HG03575 (cell line): ENCODE results near the gene RGS2.

Experiments used
- ATAC-seq: cut with Tn5 transposase; IDR thresholded peaks from one replicate; pipeline ENCODE4 v1.9.1; 2021; ENCODE audit not compliant: unreplicated experiment, insufficient number of reproducible peaks, low FRiP score; ENCODE audit errors: extremely low read depth

Gene RGS2

DNA sequence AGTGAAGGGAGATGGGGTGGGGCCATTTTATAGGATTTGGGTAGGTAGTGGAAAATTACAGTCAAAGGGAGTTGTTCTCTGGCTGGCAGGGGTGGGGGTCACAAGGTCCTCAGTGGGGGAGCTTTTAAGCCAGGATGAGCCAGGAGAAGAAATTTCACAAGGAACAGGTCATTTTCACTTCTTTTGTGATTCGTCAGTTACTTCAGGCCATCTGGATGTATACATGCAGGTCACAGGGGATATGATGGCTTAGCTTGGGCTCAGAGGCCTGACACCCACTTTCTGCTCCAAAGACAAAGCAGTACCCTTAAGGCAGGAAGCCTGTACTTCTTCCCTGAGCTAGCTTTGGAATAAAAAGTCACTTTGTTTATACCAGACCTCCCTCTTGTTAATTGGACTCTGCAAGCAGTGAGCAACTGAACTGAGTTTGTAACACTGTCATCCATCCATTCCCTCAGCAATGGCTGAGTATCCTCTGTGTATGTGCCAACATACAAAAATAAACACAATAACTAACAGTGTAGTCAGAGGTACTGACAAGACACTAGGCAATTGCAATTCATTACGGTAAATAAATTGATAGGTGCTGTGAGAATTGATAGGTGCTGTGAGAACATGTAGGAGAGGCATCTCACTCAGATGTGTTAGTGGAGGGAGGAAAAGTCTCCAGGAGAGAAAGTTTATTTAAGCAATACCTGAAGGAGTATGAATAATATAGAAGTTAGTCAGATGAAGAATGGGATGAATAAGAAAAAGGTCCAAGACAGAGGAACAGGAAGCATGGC lies 14.7 kb upstream of the RGS2 start:
- ATAC-seq: no peak

DNA sequence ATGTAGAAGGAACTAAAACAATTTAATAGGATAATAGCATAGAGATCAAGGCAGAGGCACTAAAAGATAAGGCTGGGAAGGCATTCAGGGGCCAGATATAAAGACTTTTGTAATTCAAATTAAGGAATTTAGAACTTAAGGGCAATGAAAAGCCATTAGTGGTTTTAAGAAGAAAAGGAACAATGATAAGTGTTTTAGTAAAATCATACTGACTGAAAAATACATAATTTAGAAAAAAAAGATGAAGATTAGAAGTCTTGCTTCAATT lies 14.1 kb upstream of the RGS2 start:
- no peak for ATAC-seq

DNA sequence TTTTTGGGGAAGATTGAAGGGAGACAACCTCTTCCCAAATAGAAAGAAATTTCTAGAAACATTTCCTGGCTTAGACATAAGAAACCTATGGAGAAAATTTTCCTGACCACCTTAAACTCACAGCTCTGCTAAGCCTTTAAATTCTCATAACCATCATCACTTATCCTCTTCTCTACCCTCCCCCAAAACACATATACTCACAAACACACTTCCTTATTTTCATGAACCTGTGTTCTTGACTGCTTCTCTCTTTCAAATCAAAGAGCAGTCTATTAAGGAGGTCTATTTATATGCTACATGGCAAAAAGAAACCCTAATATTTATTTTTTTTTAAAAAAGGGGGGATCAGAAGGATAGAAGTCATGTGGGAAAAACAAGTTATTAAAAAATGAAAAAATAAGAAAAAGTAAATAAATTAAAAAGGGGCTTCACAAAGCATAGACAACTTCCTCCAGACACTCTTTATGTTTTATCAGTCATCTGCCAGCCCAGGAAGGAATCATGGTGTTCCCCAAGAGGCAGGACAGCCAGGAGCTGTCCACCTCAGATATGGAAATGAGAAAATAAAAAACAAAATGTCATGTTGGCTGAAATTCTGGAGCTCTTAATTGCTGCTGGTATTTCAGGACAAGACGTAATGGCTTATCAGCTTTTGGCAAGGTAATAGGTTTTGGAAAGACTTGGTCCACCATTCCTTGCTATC lies 12.8 kb upstream of the RGS2 start:
- ATAC-seq: no peak

DNA sequence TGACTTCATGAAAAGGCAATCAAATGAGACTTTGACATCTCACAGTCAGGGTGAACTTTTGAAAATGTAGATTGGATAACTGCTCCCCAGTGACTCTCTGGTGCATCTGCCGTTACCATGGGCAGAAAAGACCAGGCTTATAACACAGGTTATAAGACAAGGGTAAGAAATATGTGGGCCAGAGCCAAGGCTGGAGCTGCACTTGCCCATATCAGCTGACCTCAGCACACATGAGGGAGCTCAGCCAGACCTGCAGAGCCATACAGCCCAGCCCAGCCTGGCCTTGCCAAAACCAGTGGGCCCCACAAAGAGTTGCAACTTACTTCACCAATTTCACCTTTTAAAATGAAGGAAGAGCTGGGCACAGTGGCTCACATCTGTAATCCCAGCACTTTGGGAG lies 11.7 kb upstream of the RGS2 start:
- no peak for ATAC-seq

DNA sequence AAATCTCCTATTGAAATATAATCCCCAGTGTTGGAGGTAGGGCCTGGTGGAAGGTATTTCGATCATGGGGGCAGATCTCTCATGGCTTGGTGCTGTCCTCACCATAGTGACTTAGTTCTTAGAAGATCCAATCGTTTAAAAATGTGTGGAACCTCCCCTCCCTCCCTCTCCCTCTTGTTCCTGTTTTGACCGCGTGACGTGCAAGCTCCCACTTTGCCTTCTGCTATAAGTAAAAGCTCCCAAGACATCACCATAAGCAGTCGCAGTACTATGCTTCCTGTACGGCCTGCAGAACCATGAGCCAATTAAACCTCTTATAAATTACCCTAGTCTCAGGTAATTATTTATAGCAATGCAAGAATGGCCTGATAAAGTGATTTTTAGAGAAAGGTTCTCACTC lies 10.9 kb upstream of the RGS2 start:
- no peak for ATAC-seq

DNA sequence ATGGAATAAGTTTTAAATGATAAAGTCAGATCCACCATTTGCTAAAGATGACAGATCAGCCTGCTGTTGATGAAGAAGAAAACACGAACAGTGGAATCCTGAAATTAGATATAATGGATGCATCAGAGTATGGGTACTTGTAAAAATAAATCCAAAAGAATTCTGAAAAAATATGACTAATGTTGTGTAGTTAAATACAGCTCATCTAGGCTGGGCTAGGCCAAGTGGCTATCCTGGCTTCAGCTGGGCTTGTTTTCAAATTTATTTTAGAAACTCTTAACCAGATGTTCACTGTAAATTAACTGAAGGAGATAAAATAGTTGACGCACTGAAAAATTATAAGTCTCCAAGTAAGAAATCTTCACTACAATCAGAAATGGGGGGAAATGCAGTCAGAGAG lies 7.4 kb upstream of the RGS2 start:
- ATAC-seq: no peak

DNA sequence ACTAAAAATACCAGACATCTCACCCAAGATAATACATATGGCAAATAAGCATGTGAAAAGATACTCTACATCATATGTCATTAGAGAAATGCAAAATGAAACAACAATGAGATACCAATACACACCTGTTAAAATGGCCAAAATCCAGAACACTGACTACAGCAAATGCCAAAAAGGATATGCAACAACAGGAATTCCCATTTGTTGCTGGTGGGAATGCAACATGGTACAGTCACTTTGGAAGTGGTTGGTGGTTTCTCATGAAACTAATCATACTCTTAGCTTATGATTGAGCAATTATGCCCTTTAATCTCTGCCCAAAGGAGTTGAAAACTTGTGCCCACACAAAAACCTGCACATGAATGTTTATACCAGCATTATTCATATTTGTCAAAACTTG lies 6.4 kb upstream of the RGS2 start:
- no peak for ATAC-seq

DNA sequence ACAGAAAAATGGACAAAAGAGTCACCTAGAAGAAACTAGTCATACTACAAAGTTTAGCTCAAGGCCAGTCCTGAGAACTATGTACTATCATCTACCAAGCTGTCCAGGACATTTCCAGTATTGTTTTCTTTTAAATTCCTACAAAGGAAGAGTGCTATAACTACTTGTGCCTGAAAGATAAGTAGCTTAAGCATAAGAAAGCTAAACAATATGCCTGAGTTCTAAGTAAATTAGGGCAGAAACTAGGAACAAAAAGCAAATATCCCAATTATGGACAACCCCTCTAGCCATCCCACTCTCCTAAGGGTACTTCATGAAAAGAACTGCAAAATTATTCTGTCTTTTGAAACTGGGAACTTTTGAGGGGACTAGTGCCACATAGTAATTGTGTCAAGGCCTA lies 5.3 kb upstream of the RGS2 start:
- ATAC-seq: no peak

DNA sequence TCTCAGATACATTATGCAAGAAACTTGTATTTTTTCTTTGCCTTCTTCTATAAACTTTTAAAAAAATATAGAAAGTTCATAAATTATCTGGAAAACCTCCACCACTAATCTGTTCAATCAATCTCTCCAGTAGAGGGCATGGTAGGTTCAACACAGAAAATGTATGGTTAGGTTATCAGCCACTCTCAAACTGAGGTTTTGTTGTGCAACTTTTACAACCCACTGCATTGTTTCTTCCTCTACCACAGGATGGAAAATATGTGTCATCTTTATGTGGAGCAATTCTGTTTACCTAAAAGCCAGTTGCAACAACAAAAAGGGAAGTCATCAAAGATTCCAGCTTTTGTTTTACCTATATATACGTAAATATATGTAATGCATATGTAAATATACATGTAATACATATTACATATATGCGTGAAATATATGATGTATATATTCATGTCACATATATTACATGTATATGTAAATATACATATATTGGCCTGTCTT lies 3.0 kb upstream of the RGS2 start:
- ATAC-seq: peak; percentile 27

DNA sequence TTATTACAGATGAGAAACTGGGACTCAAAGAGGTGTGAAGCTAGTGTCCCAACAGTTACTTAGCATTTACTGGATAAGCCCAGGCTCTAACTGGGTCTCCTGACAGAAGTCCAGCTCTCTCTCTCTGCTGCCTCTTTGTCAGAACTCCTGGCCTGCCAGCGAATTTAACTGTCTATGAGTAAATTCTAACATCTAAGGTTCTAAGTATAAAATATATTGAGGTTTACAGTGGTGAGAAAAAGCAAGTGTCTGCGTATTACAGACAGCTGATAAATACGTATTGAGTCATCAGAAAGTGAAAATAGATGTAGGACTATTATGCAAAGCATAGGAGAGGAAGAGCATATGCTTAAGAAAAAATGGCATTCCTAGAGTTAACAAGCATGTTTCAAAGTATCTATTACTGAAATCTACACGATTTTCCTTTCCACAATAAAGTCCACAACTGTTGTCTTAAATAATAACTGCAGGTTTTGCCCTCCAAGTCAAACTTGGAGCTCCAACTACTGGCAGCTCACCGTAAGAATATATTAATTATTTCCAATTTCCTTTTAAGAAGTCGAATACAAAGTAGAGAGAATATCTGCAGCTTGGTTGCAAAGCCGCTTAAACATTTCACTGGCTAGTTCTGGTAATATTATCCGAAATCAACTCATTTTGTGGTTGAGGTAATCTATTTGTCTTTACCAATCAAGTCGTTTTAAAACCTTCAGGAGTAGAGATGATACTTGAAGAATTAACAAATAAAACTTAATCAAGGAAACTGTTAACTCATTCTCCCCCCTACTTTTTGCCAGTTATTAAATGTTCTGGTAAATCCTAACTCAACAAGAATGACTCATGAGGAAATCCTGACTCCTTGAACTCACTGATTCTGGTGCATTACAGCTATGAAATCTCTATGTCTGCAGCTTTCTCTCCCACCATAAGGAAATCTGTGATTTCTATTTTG lies 1.4 kb upstream of the RGS2 start:
- peak; percentile 26 for ATAC-seq

DNA sequence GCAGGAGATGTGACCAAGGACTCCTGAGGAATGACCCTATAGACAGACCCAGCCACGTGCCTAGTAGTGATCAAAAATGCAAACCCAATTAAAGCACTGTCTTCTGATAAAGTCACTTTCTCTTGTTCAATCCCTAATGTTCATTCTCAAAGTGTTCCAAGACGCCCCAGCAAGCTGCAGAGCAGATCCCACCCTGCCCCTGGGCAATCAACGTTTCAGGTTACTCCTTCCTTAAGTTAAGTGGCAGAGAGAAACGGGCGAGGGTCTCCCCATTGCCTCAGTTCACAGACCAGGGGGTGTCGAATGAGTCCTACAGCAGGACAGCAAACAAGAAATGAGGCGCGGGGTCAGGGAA lies 699 bp upstream of the RGS2 start:
- no peak for ATAC-seq

DNA sequence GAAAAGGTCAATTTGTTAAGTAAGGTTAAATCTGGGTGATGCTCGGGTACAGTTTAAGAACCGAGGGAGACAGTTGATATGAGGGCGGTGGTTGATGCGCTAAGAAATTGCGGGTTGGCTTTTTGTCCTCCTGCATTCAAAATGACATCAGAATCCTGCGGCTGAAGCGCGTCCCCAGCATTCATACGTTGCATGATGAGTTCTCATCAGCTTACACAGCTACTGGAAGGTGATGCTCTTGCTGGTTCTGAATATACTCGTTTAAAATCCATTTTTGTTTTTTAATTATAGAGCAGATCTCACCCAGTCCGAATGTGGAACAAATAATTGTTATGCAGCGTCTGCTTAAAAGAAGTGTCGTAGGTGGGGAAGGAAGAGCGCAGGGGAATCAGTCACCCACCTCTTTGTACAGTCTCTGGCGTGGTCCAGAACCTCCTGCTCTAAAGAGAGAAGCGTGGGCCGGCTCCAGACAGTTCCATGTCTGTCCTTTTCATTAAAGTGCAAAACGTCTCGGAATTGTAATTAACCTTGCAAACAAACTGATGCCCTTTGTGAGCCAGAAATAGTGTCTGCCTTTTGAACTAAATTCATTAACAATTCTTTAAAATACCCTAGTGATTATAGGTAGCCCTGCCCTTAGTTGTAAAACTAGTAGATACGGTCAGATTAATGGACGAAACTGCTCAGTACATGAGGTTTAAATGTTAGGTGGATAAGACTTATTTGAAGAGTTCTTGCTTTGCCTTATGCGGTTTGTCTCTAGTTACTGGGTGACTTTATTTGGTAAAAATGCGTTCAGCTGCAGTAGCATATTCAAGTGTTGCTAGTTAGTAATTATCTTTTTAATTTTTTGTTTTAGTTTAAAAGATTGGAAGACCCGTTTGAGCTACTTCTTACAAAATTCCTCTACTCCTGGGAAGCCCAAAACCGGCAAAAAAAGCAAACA lies 741 bp downstream of the RGS2 start:
- ATAC-seq: no peak

DNA sequence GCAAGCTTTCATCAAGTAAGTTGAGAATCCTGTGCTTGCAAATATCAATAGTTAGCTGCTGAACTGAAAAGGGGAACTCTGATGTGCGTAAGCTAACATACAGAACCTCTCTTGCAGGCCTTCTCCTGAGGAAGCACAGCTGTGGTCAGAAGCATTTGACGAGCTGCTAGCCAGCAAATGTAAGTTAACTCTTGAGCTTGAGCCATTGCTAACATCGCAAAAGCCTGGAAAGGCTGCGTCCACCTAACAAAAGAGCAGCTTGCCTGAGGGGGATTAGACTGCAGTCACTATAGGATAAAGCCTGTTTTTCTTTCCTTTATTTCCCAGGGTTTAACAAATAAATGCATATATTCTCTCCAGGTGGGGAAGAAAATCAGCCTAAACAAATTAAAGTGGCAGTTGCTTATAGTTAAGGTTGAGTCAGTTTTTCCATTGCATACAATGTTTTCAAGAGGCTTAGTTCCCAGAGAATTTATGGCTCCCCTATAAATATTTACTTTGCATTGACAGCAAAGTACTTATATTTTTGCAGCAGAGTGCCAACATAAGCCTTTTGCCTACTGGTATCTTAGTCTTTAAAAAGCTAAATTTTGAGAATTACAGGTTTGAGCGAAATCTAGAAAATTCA lies 1.5 kb downstream of the RGS2 start:
- ATAC-seq: no peak

DNA sequence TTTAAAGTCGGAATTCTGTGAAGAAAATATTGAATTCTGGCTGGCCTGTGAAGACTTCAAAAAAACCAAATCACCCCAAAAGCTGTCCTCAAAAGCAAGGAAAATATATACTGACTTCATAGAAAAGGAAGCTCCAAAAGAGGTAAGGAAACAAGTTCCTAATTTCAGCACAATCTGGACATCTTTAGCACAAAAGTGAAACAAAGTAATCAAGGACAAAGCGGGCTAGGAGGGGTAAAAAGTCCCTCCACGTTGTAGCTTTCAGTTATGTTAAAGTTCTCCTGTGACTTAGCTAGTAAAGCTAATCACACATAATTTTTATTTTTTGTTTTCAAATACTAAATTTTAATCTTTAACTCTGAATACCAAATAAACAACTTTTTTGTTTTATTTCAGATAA lies 2.2 kb downstream of the RGS2 start:
- no peak for ATAC-seq

DNA sequence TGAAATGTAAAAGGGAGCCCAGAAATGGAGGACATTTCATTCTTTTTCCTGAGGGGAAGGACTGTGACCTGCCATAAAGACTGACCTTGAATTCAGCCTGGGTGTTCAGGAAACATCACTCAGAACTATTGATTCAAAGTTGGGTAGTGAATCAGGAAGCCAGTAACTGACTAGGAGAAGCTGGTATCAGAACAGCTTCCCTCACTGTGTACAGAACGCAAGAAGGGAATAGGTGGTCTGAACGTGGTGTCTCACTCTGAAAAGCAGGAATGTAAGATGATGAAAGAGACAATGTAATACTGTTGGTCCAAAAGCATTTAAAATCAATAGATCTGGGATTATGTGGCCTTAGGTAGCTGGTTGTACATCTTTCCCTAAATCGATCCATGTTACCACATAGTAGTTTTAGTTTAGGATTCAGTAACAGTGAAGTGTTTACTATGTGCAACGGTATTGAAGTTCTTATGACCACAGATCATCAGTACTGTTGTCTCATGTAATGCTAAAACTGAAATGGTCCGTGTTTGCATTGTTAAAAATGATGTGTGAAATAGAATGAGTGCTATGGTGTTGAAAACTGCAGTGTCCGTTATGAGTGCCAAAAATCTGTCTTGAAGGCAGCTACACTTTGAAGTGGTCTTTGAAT lies 2.9 kb downstream of the RGS2 start:
- ATAC-seq: no peak

DNA sequence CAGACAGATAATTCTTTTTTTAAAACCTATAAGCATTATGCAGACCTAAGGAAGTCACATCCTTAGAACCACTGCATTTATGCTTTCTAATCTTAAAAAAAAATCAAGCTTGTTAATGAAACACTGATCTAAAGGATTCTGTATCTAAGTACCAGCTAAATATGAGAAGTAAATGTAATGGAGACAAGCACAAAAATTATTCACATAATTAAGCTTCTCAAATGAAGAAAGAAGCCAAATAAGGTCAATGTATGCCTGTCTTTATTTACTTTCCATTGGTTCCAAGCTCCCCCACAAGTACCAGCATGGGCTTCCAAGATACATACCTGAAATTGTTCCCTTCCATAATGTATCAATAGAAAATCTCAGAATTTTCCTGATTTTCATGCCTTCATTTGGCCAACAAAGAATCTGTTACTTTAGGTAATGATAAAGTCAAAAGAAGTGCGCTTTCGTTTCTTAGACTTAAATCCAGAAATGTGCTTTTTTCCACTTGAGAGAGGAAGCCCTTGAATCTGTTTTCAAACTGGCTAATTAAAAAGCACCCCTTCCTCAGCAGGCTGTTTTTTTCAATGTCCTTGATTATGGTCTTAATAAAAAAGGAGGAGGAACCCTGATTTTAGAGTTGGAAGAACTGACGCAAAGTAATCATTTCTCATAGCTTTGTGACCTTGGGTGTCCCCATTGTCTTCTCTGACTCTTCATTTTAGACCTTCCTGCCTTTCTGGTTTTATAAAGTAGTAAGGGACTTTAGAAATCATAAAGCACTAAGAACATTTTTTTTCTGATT lies 3.8 kb downstream of the RGS2 start:
- no peak for ATAC-seq

DNA sequence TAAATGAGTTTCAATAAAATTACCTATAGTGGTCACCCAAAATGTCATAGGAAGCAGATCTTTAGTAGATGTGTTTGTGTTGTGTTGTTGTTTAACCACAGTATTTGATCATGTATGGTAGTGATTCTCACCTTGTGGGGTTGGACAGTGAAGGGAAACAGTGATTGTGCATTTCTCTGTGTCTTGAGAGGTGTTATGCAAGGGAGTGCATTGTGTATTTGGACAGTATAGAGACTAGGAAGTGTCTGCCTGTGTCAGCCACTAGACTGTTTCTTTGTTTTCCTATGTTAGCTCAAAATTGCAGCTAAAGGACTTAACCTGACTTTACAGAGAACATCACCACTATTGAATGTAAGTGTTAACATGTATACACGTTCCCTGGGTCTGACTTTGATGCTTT lies 6.0 kb downstream of the RGS2 start:
- ATAC-seq: no peak
